NCI-H345 (cell line): Measurements from ENCODE around the gene VIPR1.

Experiments used
- DNase-seq: peaks from one replicate; lab custom pipeline; 2025; lab: John Stamatoyannopoulos, UW

Gene VIPR1

GRCh38 chr3:42502429-42503250, at the start of gene VIPR1:
Gene VIPR1, plus strand, starts transcription at chr3:42502643. Its CDS starts 93 bp downstream, at chr3:42502736.
- DNase-seq = peak; percentile 86

- DNase-seq = no peak
Observed at GRCh38 chr3:42456211-42456610, 46.2 kb upstream of the VIPR1 start.

- no peak for DNase-seq
Observed at GRCh38 chr3:42459151-42459550, 43.3 kb upstream of the VIPR1 start.

GRCh38 chr3:42461762-42462161, 40.7 kb upstream of the VIPR1 start:
- no peak for DNase-seq

- DNase-seq = no peak
Observed at GRCh38 chr3:42463093-42463492, 39.4 kb upstream of the VIPR1 start.

GRCh38 chr3:42468111-42468510, 34.3 kb upstream of the VIPR1 start:
- no peak for DNase-seq

GRCh38 chr3:42472555-42472954, 29.9 kb upstream of the VIPR1 start:
- no peak for DNase-seq

GRCh38 chr3:42473083-42473932, 29.1 kb upstream of the VIPR1 start:
- DNase-seq = no peak

GRCh38 chr3:42476225-42477125, 26.0 kb upstream of the VIPR1 start:
- no peak for DNase-seq

- no peak for DNase-seq
Observed at GRCh38 chr3:42477696-42478095, 24.7 kb upstream of the VIPR1 start.

GRCh38 chr3:42478830-42479229, 23.6 kb upstream of the VIPR1 start:
- DNase-seq = no peak

GRCh38 chr3:42486814-42487565, 15.5 kb upstream of the VIPR1 start:
- DNase-seq = no peak

GRCh38 chr3:42488687-42489086, 13.8 kb upstream of the VIPR1 start:
- no peak for DNase-seq

- DNase-seq = no peak
Observed at GRCh38 chr3:42489116-42489936, 13.1 kb upstream of the VIPR1 start.

GRCh38 chr3:42489937-42490227, 12.6 kb upstream of the VIPR1 start:
- no peak for DNase-seq

- no peak for DNase-seq
Observed at GRCh38 chr3:42490243-42490642, 12.2 kb upstream of the VIPR1 start.

- DNase-seq = no peak
Observed at GRCh38 chr3:42491881-42492507, 10.4 kb upstream of the VIPR1 start.

- DNase-seq = no peak
Observed at GRCh38 chr3:42492508-42493080, 9.8 kb upstream of the VIPR1 start.

- DNase-seq = no peak
Observed at GRCh38 chr3:42493126-42493797, 9.2 kb upstream of the VIPR1 start.
